NK-92 (cell line): ENCODE data around the gene SIK3.
"Not testable (repeated sequence)": the region's sequence is repeated elsewhere in the genome, so short reads cannot be mapped to it uniquely, and the experiment has no call there.

Source experiments
- DNase-seq: peaks from one replicate; lab custom pipeline; 2025; ENCODE audit not compliant: unreplicated experiment; lab: John Stamatoyannopoulos, UW

Gene SIK3

DNA sequence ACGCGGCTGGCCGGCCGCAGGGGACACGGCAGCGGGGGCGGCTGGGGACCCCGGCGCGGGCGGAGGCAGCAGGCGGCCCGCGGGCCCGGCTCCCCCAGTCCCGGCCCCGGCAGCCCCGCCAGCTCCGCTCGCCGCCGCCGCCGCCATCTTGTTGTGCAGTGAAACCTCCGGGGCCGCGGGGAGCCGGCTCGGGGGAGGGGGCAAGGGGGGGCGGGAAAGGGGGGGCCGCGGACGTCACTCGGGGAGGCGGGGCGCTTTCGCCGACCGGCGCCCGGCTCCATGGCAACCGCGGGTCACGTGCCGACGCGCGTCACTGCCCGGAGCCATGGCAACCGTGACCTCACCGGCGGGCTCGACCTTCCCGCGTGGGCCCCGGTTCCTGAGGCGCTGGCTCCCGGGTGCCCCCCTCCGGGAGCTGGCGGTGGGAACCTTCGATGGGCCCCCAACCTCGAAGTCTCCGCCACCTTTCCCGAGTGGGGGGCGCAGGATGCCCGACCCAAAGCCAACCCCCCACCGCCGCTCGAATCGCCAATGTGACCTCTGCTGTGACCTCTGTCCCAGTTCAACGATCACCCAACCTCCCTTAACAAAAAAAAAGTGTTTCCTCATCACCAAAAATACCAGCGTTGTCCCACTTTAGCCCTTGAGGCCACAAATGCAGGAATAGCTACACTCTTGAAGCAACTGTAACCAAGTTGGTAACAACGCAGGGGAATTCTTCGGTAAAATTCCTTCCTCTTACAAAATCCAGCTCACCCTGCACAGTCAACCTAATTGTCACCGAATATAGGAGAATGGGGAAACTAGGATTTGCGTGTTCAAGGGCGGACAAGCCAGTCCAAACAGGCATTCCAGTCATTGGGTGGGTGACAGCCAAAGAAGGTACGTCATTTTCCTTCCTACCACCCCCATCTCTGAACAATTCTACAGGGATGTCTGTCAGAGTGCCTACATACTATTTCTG, at the start of gene SIK3:
Gene SIK3 (minus strand): TSS at position 160 of the 964 bp plus-strand sequence. CDS start 13 bp downstream, at position 147.
- peak; percentile 72 for DNase-seq

DNA sequence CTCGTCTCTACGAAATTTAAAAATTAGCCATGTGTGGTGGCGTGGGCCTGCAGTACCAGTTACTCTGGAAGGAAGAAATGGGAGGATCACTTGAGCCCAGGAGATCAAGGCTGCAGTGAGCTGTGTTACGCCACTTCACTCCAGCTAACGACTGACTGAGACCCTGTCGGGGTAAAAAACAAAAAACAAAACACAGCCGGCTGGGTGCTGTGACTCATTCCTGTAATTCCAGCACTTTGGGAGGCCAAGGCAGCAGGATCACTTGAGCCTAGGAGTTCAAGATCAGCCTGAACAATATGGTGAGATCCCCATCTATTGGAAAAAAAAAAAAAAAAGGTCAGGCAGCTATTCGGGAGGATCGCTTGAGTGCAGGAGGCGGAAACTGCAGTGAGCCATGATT, 48.3 kb upstream of the SIK3 start:
- DNase-seq = no peak

GRCh38 chr11:117145393-117145761, 47.1 kb upstream of the SIK3 start:
- no peak for DNase-seq

DNA sequence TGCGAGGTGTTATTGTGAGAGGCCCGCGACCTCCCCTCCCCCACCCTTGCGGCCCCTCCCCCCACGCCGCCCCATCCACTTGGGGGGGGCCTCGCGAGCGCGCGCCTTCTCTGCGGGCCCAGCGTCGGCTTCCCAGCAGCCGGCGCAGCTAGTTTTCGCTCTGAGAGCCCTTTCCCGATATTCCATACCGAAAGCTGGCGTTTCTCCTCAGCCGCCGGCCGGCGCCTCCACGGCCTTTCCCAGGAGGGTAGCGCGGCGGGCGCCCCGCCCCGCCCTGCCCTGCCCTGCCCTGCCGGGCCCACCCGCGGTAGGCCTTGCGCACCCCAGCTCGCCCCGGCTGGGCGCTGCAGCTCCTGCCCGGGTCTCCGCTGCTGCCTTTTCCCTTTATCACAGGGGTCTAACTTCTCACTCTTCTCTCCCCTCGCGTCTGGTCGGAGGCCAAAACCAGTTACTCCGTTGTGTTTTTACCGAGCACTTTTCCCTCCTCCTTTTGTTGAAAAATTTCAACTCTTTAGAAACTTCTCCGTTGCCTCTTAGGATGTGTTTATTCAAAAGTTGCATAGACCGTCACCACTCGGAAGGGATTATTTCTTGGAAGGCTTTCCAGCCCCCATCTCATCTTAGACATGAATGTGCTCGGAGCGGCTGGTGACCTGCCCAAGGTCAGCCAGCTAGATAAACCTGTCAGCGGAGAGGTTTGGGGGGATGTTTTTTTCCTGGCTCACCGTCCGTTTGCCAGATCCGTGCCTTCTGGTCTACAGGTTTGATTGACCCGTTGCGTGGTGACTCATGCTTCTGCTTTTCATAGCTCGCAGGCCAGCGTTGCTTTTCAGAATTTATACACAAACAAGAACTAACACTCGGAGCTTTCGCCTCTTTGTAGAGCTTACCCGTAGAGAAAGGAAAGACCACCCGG, 46.5 kb upstream of the SIK3 start:
- no peak for DNase-seq

DNA sequence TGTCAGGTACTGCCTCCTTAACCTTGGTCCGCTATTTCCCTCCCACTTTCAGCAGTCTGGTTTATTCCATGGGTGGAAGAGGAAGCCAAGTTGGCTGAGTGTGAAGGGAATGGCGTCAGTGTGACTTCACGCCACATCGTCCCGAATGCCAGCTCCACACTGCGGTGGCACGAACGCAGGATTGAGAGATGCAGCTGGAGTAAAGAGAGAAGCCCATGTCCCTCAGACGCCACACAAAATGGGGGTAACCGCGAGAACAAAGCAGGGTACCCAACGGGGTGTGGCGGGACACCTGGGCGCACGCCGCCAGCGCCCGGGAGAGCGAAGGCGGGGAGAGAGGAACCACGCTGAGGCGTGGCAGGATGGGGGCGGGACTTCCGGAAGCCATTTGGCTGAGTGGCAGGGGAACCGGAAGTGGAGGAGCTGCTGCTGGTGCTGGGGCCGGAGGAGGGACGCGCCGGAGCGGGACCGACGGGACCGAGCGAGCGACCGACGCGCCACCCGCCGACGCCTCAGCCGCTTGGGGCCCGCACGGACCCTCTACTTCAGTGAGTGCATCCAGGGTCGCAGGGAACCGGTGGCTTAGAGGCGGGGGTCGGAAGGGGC, 45.7 kb upstream of the SIK3 start, which contains the start of gene PAFAH1B2:
Gene PAFAH1B2 (plus strand): TSS at position 417 of the 606 bp plus-strand sequence. CDS start 8,161 bp downstream, outside the sequence.
- peak; percentile 48 for DNase-seq

DNA sequence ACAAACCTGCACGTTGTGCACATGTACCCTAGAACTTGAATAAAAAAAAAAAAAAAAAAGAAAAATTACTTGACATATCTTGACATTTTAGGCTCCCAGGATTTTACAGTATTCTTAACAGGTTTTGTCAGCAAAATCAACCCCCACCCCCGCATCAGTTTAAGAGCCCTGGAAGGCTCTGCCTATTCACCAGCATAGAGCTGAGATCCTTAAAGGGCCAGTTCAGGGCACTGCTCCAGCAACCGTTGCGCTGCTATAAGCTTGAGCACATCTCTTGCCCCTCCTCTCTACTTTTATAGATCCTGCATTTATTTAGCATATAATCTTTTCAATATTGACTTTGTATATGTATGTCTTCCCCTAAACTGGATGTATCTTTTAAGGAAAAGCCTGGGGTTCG, 45.2 kb upstream of the SIK3 start:
- no peak for DNase-seq

GRCh38 chr11:117137223-117138086, 39.2 kb upstream of the SIK3 start:
- DNase-seq = not testable (repeated sequence)

- DNase-seq = not testable (repeated sequence)
Measured at GRCh38 chr11:117134979-117135378, 36.8 kb upstream of the SIK3 start.

DNA sequence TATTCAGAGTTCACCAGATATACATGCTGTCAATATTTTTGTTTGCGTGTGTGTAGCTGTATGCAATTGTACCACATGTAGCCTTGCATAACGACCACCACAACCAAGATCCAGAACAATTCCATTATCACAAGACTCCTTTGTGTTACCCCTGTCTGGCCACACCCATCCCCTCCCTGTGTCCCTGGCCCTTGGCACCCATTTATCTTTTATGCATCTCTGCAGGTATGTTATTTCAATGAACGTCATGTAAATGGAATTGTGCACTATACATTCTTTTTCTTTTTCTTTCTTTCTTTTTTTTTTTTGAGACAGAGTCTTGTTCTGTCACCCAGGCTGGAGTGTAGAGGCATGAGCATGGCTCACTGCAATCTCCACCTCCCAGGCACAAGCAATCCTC, 36.2 kb upstream of the SIK3 start:
- no peak for DNase-seq

DNA sequence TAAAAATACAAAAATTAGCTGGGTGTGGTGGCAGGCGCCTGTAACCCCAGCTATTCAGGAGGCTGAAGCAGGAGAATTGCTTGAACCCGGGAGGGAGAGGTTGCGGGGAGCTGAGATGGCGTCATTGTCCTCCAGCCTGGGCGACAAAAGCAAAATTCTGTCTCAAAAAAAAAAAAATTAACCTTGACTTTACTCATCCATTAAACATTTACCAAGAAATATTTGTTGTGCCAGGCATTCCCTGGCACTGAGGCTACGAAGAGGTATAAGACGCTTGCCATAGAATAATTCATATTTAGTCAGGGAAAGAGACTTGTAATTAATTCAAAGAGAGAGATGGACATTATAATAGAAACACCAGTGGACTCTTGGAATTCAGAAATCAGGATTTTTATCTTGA, 32.7 kb upstream of the SIK3 start:
- DNase-seq = no peak

GRCh38 chr11:117130396-117130795, 32.2 kb upstream of the SIK3 start:
- not testable (repeated sequence) for DNase-seq

- DNase-seq = no peak
Measured at GRCh38 chr11:117128289-117128688, 30.1 kb upstream of the SIK3 start.

- DNase-seq = no peak
Measured at GRCh38 chr11:117127171-117127901, 29.1 kb upstream of the SIK3 start.

DNA sequence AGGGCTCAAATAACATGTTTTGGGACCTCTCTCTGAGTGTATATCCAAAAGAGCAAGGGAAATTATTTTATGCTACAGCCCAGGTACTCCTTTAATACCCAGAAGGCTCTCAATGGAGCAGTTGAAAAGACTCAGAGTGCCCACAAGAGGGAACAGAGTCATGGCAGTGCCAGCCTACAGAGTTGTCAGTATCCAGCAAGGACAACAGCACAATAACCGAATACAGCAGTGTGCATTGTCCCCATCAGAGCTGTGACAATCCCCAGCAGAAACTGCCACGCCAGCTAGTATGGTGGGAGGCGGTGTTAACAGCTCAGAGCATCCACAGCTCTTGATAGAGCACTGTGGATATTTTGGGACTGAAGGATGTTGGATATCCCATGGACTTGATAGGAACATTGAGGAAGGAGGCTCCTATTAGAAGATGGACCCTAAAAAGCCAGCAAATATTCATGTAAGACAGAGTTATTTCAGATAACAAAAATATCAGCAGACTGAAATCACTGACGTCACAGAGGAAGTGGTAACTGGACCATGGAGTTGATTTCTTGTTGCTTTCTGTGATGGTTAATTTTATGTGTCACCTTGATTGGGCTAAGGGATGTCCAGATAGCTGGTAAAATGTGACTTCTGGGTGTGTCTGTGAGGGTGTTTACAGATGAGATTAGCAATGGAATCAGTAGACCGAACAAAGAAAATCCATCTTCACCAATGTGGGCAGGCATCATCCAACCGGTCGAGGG, 28.2 kb upstream of the SIK3 start:
- no peak for DNase-seq

GRCh38 chr11:117122556-117122955, 24.3 kb upstream of the SIK3 start:
- DNase-seq = no peak

- no peak for DNase-seq
Measured at GRCh38 chr11:117121176-117121575, 22.9 kb upstream of the SIK3 start.

GRCh38 chr11:117117681-117118080, 19.5 kb upstream of the SIK3 start:
- no peak for DNase-seq

GRCh38 chr11:117112939-117113338, 14.7 kb upstream of the SIK3 start:
- not testable (repeated sequence) for DNase-seq

DNA sequence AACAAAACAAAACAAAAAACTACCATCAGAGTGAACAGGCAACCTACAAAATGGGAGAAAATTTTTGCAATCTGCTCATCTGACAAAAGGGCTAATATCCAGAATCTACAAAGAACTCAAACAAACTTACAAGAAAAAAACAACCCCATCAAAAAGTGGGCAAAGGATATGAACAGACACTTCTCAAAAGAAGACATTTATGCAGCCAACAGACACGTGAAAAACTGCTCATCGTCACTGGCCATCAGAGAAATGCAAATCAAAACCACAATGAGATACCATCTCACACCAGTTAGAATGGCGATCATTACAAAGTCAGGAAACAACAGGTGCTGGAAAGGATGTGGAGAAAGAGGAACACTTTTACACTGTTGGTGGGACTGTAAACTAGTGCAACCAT, 14.3 kb upstream of the SIK3 start:
- DNase-seq = not testable (repeated sequence)
